ENCODE results near the gene FMNL2.

DNA sequence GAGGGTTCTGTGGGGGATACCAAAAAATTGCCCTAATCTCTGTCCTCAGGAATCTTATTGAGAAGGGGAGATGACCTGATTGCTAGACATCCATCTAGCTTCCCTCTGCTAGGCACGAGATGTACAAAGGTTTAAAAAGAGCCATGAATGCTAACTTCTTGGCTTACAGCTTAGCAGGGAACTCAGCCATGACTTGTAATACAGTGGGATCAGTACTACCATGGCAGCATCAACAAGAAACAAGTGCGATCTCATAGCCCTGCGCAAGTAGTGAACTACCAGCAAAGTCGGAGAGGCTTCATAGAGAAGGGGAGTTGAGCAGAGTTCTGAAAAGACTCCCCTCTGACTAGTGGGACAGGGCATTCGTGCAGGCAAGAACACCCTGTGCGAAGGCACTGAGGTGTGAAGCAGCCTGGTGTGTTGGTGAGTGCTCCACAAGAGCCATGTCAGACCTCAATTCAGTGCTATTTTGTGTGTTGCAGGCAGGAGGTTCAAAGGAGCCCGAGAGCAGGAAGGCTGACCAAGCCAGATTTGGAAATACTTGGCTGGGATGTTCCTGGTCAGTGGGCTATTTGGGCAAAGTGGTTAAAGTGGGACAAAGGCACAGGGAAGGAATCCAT is 130.0 kb downstream of the FMNL2 start:
- TF ChIP-seq POLR2A (IDR thresholded peaks at IDR 0.05; ENCODE audit: low read depth) = no peak
- no peak for TF ChIP-seq POLR2AphosphoS5 (IDR thresholded peaks at IDR 0.05)
- TF ChIP-seq, protein P1, sequence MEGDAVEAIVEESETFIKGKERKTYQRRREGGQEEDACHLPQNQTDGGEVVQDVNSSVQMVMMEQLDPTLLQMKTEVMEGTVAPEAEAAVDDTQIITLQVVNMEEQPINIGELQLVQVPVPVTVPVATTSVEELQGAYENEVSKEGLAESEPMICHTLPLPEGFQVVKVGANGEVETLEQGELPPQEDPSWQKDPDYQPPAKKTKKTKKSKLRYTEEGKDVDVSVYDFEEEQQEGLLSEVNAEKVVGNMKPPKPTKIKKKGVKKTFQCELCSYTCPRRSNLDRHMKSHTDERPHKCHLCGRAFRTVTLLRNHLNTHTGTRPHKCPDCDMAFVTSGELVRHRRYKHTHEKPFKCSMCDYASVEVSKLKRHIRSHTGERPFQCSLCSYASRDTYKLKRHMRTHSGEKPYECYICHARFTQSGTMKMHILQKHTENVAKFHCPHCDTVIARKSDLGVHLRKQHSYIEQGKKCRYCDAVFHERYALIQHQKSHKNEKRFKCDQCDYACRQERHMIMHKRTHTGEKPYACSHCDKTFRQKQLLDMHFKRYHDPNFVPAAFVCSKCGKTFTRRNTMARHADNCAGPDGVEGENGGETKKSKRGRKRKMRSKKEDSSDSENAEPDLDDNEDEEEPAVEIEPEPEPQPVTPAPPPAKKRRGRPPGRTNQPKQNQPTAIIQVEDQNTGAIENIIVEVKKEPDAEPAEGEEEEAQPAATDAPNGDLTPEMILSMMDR (IDR thresholded peaks at IDR 0.05) = no peak
- TF ChIP-seq EP300 (IDR thresholded peaks at IDR 0.05) = no peak

All from esophagus muscularis mucosa (tissue), 4 donors.